ELF-1 (cell line): ENCODE data around the gene PRMT3.
"Not testable (repeated sequence)": the region's sequence is repeated elsewhere in the genome, so short reads cannot be mapped to it uniquely, and the experiment has no call there.

Source experiments
- DNase-seq: peaks from one replicate; pipeline ENCODE4 v3.0.0-alpha.2; 2016; ENCODE audit warnings: low read depth, low spot score

PRMT3 gene

DNA sequence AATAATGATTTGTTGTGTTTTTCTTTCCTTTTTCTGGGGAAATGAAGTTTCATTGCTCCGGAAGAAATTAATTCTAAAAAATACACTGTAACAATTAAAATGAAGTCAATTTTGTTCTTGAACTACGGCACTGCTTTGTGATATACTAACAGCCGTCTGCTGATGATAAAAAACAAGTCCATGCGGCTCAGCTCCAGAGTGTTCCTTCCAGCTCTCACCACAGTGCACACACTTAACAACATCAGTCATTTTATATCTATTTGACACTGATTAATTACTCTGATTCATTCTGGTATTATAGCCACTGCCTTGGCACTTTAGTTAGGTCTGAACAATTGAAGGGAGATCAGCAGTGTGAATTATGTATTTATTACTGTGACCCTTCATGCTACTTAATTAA, 114.5 kb downstream of the PRMT3 start:
- DNase-seq = no peak

DNA sequence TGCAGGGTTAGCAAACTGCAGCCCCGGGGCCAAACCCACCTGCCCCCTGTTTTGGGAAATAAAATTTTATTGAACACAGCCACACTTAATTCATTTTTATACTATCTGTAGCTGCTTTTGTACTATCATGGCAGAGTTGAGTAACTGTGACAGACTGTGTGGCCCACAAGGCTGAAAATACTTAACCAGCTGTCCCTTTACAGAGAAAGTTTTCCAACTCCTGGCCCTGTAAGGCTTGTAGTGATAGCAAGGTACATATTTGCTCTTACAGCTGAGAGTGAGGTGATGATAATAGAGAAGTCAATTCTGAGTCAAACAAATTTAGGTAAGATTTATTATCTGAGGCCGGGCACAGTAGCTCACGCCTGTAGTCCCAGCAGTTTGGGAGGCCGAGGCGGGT, 124.5 kb downstream of the PRMT3 start:
- DNase-seq = no peak

- no peak for DNase-seq
Observed at GRCh38 chr11:20512869-20513268, 125.4 kb downstream of the PRMT3 start.

DNA sequence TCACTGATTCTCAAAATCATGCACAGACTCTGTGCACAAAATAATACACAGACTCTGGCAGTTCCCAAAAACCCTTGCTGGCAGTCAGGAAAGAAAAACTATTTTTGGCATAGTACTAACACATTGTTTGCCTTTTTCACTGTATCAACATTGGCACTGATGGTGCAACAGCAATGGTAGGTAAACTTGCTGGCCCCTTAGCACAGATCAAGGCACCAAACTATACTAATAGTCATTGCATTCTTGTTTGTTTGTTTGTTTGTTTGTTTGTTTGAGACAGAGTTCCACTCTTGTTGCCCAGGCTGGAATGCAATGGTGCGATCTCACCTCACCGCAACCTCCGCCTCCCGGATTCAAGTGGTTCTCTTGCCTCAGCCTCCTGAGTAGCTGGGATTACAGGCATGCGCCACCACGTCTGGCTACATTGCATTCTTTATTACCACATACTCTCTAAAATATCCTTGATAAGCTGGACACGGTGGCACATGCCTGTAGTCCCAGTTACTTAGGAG, 130.9 kb downstream of the PRMT3 start:
- no peak for DNase-seq

DNA sequence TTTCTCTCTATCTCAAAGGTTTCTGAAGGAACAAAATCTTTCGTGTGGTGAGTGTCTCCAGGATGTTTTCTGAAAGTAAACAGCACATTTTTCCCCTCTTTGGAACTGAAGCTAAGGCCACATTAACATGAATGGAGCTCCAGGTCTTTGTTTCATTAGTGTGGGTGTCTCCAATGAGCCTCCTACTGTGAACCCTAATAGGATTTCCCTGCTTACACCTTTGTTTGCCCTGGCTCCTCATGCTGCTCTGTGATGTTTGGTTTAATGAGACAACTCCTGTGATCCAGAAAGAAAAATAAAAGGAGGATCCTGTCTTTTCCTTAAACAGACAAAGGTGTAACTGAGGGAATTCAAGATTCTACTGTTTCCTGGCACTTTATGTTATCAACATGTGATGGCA, 135.0 kb downstream of the PRMT3 start:
- DNase-seq = peak; percentile 40

DNA sequence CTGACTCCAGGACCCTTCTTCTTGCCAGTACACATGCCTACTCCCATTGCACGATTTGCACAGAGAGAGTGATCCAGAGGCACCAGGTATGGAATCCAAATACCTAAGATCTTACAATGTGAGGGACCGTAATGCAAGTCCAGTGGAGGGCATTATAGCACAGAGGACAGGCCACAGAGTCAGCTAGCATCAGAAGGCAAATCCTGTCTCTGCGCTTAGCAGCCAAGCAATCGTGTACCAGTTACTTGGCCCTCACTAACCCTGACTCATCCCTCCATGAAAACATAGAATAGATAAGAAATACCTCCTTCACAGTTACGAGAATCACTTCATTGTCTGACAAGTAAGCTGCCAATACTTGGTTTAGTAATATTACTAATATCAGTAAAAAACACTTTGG, 142.2 kb downstream of the PRMT3 start:
- no peak for DNase-seq

DNA sequence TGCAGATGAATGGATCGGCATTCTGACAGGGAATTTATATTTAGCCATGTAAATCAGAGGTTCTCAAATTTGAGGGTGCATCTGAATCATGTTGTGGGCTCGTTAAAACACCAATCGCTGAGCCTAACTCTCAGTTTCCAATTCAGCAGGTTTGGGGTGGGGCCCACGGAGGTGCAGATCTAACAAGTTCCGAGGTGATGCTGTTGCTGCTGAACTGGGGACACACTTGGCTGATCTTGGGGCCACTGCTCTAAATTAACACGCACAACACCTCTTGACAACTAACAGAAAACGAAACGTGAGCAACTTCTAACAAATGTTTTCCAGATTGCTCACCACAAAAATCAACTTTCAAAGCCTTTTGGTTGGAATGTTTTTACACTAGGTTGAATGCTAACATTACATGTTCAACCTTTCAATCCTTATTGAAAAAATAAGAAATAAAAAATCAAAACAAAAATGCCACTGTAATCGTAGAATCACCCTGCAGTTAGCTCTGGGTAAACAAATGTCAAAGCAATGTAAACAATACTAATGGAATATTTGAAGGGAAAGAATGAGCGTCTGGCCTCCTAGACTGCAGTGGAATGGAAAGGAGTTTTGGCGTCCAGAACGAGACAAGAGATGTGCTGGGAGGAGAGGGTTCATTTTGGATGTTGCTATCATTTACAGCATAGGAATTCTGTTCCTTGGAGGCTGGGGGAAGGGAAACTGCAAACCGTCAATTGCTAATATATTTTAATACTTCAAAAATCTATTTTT, 143.6 kb downstream of the PRMT3 start:
- DNase-seq = no peak

DNA sequence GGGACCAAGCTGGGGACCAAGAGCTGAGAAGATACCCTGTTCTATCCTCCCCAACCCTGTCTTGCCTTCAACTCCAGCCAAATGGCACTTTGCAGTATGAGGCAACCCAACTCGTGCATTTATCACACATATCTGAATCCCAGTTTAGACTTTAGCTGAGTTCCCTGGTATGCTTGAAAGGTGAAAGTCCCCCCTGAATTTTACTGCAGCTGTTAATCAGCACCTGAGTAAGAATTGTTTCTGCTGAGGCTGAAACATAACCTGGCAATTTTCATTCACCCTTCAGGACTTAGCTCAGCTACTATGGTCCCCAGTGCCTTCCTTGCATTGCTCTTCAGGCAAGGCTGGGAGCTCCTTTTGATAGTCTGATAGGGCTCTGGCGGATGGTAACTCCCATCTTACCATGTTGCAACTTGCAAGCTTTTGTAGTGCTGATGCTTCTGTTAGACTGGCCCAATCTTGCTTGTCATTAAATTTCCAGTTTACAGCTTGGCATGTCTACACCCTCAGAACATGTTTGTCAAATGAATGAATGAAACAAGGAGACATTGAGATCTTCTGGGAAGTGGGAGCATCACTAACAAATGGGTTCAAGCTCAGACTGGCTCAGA, 147.9 kb downstream of the PRMT3 start:
- no peak for DNase-seq

GRCh38 chr11:20536365-20536764, 148.8 kb downstream of the PRMT3 start:
- DNase-seq = no peak

GRCh38 chr11:20536784-20537183, 149.3 kb downstream of the PRMT3 start:
- no peak for DNase-seq

DNA sequence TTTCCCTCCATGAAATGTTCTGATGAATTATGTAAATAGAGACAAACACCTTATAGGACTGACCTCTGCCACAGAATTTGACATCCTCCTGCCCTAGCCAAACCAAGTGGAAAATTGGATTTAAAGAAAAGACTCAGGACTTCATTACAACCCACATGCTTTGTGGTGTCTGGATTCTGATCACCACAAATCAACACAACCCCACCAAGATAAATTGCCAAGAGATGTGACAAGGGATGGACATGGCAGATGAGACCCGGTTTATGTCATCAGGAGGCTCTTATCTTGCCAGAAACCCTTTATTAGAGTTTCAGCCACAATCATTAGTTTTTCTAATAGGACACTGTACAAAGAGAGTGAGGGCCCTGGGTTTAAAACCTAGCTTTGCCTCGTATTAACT, 154.0 kb downstream of the PRMT3 start:
- no peak for DNase-seq

- peak; percentile 73 for DNase-seq
Observed at GRCh38 chr11:20544603-20545237, 157.2 kb downstream of the PRMT3 start.

DNA sequence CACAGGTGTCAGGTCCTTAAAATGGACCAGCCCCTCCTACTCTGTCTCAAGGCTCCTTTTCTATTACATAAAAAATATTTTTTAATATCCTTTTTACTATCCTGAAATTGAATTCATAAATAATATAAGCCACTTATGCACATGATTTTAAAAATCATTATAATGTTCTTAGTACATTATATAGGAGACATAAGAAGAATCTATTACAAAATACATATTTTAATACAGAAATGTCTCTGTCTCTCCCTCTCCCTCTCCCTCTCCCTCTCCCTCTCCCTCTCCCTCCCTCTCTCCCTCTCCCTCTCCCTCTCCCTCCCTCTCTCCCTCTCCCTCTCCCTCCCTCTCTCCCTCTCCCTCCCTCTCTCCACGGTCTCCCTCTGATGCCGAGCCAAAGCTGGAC, 159.9 kb downstream of the PRMT3 start:
- no peak for DNase-seq

DNA sequence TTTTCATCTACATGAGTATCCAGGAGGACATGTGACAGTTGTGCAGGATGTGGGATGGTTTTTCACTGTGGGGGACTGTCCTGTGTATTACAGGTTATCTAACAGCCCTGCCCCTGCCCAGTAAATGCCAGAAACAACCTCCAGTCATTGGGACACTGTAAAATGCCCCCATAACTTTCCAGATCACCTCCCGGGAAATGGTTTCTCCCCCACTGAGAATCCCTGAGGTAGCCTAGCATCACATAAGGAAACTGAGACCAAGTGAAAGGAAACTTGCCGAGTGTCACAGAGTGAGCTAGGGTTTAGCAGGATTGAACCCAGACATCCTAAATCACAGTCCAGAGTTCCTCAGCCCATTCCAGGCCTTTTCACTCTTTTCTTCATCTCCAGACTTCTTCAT, 163.6 kb downstream of the PRMT3 start:
- DNase-seq = no peak

DNA sequence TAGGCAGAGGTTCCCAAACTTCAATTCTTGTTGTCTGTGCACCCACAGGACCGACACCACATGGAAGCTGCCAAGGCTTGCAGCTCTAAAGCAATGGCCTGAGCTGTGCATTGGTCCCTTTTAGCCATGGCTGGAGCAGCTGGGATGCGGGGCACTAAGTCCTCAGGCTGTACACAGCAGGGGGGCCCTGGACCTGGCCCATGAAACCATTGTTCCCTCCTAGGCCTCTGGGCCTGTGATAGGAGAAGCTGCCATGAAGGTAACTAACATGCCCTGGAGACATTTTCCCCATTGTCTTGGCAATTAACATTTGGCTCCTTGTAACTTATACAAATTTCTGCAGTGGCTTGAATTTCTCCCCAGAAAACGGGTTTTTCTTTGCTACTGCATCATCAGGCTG, 168.3 kb downstream of the PRMT3 start:
- no peak for DNase-seq

DNA sequence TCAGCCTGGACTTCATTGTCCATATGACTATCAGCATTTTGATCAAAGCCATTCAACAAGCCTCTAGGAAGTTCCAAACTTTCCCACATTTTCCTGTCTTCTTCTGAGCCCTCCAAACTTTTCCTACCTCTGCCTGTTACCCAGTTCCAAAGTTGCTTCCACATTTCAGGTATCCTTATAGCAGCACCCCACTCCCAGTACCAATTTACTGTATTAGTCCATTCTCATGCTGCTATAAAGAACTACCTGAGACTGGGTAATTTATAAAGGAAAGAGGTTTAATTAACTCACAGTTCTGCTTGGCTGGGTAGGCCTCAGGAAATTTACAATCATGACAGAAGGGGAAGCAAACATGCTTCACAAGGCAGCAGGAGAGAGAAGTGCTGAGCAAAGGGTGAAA, 168.9 kb downstream of the PRMT3 start:
- not testable (repeated sequence) for DNase-seq

DNA sequence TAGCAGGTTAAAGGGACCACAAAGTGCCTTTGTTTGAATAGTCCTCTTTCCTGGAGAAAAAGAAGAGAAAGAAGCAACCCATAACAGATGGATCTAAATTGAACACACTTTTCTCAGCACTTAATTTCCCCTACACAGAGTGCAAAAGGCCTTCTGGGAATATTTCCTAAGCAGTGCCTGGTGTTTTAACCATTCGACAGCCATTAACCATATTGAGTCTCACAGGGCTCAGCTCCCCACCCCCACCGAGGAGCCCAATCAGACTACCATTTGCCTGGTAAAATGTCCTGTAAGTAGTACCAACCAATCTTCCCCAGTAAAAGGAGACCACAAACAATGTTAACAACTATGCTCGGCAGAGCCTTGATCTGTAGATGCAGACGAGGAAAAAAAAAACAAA, 171.2 kb downstream of the PRMT3 start:
- no peak for DNase-seq
